Fibroblast of lung (primary cell): ENCODE data around the gene PLCH2.

Experiments used
- CTCF ChIP-seq, 2 donors: IDR thresholded peaks in 1 of 2; conservative IDR thresholded peaks in 1 of 2; 1 replicate in 1 of 2; 2 replicates in 1 of 2; pipeline ENCODE4 v1.5.1; 2011 to 2012; ENCODE audit warnings: low read length in 2 of 2, control low read depth in 1 of 2, inconsistent platforms in 1 of 2, low read depth in 1 of 2, mild to moderate bottlenecking in 1 of 2
- EZH2 ChIP-seq: IDR thresholded peaks from 2 replicates; pipeline ENCODE4 v1.5.1; 2012; ENCODE audit warnings: low read length, control low read depth, mild to moderate bottlenecking; ENCODE audit errors: missing control alignments

GRCh38 chr1:2466270-2466665 lies 9.8 kb upstream of the PLCH2 start:
- no peak for TF ChIP-seq CTCF (conservative IDR thresholded peaks at IDR 0.05 in 1 of 2, IDR thresholded peaks at IDR 0.05 in 1 of 2; ENCODE audit: low read depth in 1 of 2, low read length in 2 of 2)
- no peak for TF ChIP-seq EZH2
